Nasal cavity respiratory epithelium epithelial cell of viscerocranial mucosa (primary cell): ENCODE results near the gene ARHGEF7. TPM values are rescaled to one million over a fixed set of nuclear protein-coding genes. Genes with fewer than 3 reads are reported as not detected.

ENCODE experiments used
- total RNA-seq: library from RNA; depleted of rRNA; stranded (reverse); fragments of >200 nt; gene quantifications from 2 replicates; pipeline ENCODE4 v1.2.3, GENCODE V29; 2014

The ARHGEF7 gene, protein sequence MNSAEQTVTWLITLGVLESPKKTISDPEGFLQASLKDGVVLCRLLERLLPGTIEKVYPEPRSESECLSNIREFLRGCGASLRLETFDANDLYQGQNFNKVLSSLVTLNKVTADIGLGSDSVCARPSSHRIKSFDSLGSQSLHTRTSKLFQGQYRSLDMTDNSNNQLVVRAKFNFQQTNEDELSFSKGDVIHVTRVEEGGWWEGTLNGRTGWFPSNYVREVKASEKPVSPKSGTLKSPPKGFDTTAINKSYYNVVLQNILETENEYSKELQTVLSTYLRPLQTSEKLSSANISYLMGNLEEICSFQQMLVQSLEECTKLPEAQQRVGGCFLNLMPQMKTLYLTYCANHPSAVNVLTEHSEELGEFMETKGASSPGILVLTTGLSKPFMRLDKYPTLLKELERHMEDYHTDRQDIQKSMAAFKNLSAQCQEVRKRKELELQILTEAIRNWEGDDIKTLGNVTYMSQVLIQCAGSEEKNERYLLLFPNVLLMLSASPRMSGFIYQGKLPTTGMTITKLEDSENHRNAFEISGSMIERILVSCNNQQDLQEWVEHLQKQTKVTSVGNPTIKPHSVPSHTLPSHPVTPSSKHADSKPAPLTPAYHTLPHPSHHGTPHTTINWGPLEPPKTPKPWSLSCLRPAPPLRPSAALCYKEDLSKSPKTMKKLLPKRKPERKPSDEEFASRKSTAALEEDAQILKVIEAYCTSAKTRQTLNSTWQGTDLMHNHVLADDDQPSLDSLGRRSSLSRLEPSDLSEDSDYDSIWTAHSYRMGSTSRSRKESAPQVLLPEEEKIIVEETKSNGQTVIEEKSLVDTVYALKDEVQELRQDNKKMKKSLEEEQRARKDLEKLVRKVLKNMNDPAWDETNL
- total RNA-seq, result 22.9 and 36.9 TPM in 2 replicates

DNA sequence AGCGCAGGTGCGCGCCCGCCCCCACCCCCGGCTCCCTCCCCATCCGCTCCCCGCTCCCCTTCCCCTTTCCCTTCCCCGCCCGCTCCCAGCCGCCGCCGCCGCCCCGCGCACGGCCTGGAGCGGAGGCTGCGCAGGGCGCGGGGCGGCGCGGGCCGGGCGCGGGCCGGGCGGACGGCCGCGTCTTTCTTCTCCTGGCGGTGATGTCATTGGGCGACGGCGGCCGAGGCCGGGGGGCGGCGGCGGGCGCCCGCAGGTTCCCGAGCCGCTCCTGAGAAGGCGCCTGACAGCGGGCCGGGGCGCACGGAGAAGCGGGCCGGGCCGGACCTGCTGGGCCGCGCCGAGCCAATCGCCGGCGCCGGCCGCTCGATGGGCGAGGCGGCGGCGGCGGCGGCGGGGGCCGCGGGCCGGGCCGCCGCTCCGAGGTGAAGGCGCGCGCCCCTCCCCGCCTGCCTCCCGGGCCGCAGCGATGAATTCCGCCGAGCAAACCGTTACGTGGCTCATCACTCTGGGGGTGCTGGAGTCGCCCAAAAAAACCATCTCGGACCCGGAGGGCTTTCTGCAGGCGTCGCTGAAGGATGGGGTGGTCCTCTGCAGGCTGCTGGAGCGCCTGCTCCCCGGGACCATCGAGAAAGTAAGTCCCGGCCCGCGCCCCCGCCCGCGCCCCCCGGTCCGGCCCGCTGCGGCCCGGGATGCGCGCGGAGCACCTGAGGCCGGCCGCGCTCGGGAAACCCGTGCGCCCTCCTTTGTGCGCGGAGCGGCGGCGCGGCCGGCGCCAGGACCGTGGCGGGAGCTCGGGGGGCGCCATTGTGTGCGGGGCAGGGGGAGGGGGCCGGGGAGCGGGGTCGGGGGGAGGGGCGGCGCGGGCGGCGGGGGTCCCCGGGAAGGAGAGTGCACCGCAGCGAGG, at the start of gene ARHGEF7:
Gene ARHGEF7, plus strand, starts transcription at position 250 of the 904 bp plus-strand sequence. Its CDS starts 217 bp downstream, at position 467.

DNA sequence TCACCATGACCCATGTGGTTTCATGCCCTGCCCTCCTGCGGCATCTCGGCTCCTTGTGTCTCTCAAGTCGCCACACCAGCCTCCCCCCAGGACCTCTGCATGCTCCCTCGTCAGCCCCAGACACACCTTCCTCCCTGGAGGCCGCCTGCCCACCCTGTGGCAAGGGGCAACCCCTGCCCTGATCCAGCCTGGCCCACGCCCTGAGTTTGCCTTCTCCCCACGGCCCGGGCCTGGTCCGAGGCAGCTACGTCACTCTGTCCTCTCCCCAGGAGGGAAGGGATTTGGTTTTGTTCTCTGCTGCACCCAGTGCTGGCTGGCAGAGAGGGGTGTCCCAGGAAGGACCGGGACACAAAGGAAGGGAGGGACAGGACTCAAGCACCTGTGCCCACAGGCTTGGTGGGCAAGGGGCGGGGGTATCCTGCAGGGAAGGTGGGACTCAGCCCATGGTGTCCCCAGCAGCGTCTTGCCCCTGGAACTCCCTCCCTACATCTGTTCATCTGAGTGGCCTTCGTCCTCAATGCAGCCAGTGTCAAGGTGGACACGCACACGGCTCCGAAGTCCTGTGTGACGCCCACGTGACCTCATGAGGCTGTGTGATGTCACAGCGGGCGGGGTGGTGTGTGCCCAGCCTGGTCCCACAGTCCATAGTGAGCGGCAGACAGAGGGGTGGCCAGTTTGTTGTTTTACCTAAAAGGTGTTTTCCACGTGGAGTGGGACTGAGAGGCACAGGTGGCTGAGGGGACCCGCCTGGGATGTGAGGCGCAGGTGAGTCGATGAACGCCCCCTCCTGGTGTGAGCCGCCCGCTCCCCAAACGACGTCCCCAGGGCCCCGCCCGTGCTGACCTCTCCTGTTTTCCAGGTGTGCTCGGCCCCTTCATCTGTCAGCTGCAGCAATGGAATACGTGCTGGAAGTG, 205.1 kb downstream of the ARHGEF7 start, which contains the start of gene TEX29:
Gene TEX29, plus strand, starts transcription at position 645 of the 914 bp plus-strand sequence. Its CDS starts 249 bp downstream, at position 894.

Other genes with a start within 250 kb of the ARHGEF7 start
- 21.9 and 32.8 TPM in 2 replicates for gene ANKRD10, start 200.2 kb upstream of the ARHGEF7 start, total RNA-seq
- gene TEX29, start 205.3 kb downstream of the ARHGEF7 start, total RNA-seq, result not detected in 2 replicates